ENCODE data around the gene ATAD2B.

The ATAD2B gene

DNA sequence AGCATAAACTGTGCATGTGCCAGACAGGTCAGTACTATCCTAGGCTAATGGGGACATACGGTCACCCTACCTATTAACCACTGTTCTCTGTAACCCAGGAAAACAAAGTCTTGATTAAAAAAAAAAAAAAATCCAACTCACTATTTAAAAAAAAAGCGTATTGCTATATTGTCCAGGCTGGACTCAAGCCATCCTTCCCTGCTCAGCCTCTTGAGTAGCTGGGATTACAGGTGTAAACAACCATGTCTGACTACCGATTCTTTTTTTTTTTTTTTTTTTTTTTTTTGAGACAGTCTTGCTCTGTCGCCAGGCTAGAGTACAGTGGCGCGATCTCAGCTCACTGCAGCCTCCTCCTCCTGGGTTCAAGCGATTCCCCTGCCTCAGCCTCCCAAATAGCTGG lies 11.6 kb downstream of the ATAD2B start:
- no peak for ATAC-seq
- TF ChIP-seq ARNTL (CRISPR knock-in tag; IDR thresholded peaks at IDR 0.05; ENCODE audit: borderline replicate concordance, low read depth) = no peak
- no peak for TF ChIP-seq ZC3H10 (CRISPR knock-in tag; IDR thresholded peaks at IDR 0.05)
- TF ChIP-seq, protein P1, sequence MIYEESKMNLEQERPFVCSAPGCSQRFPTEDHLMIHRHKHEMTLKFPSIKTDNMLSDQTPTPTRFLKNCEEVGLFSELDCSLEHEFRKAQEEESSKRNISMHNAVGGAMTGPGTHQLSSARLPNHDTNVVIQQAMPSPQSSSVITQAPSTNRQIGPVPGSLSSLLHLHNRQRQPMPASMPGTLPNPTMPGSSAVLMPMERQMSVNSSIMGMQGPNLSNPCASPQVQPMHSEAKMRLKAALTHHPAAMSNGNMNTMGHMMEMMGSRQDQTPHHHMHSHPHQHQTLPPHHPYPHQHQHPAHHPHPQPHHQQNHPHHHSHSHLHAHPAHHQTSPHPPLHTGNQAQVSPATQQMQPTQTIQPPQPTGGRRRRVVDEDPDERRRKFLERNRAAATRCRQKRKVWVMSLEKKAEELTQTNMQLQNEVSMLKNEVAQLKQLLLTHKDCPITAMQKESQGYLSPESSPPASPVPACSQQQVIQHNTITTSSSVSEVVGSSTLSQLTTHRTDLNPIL (CRISPR knock-in tag; IDR thresholded peaks at IDR 0.05; ENCODE audit: low read depth) = no peak
- TF ChIP-seq ZFP3 (CRISPR knock-in tag; IDR thresholded peaks at IDR 0.05) = no peak
- TF ChIP-seq BACH2 (CRISPR knock-in tag; IDR thresholded peaks at IDR 0.05; ENCODE audit: borderline replicate concordance) = no peak

DNA sequence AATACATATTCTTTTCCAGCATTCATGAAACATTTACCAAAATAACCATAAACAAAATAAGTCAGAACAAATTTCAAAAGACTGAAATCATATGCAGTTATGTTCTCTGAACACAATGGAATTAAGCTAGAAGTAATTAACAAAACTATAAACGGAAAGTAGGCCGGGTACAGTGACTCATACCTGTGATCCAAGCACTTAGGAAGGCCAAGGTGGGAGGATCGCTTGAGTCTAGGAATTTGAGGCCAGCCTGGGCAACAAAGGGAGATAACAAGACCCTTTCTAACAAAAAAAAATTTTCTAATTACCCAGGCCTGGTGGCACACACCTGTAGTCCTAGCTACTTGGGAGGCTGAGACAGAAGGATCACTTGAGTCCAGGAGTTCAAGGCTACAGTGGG lies 14.9 kb downstream of the ATAD2B start:
- ATAC-seq = no peak
- no peak for TF ChIP-seq ZC3H10 (CRISPR knock-in tag; IDR thresholded peaks at IDR 0.05)
- TF ChIP-seq ZNF565 (CRISPR knock-in tag; conservative IDR thresholded peaks at IDR 0.05; ENCODE audit: low read depth) = no peak
- TF ChIP-seq PPARA (CRISPR knock-in tag; IDR thresholded peaks at IDR 0.05; ENCODE audit: borderline replicate concordance) = no peak
- TF ChIP-seq SNAI2 (CRISPR knock-in tag; IDR thresholded peaks at IDR 0.05) = no peak
- TF ChIP-seq CSDC2 (CRISPR knock-in tag; IDR thresholded peaks at IDR 0.05) = no peak
- TF ChIP-seq, protein P2, sequence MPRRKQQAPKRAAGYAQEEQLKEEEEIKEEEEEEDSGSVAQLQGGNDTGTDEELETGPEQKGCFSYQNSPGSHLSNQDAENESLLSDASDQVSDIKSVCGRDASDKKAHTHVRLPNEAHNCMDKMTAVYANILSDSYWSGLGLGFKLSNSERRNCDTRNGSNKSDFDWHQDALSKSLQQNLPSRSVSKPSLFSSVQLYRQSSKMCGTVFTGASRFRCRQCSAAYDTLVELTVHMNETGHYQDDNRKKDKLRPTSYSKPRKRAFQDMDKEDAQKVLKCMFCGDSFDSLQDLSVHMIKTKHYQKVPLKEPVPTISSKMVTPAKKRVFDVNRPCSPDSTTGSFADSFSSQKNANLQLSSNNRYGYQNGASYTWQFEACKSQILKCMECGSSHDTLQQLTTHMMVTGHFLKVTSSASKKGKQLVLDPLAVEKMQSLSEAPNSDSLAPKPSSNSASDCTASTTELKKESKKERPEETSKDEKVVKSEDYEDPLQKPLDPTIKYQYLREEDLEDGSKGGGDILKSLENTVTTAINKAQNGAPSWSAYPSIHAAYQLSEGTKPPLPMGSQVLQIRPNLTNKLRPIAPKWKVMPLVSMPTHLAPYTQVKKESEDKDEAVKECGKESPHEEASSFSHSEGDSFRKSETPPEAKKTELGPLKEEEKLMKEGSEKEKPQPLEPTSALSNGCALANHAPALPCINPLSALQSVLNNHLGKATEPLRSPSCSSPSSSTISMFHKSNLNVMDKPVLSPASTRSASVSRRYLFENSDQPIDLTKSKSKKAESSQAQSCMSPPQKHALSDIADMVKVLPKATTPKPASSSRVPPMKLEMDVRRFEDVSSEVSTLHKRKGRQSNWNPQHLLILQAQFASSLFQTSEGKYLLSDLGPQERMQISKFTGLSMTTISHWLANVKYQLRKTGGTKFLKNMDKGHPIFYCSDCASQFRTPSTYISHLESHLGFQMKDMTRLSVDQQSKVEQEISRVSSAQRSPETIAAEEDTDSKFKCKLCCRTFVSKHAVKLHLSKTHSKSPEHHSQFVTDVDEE (CRISPR knock-in tag; IDR thresholded peaks at IDR 0.05) = no peak
- TF ChIP-seq ARNTL (CRISPR knock-in tag; IDR thresholded peaks at IDR 0.05; ENCODE audit: borderline replicate concordance, low read depth) = no peak
- no peak for TF ChIP-seq ESRRG (CRISPR knock-in tag; IDR thresholded peaks at IDR 0.05)
- TF ChIP-seq TCF4 (CRISPR knock-in tag; IDR thresholded peaks at IDR 0.05; ENCODE audit: borderline replicate concordance) = no peak
- no peak for TF ChIP-seq ZNF8 (CRISPR knock-in tag; IDR thresholded peaks at IDR 0.05)
- TF ChIP-seq POU6F1 (CRISPR knock-in tag; IDR thresholded peaks at IDR 0.05; ENCODE audit: borderline replicate concordance, low read depth) = no peak
- TF ChIP-seq BACH2 (CRISPR knock-in tag; IDR thresholded peaks at IDR 0.05; ENCODE audit: borderline replicate concordance) = no peak
- TF ChIP-seq ISL1 (CRISPR knock-in tag; IDR thresholded peaks at IDR 0.05) = no peak
- no peak for TF ChIP-seq OSR1 (CRISPR knock-in tag; IDR thresholded peaks at IDR 0.05)
- no peak for TF ChIP-seq CSRNP3 (CRISPR knock-in tag; IDR thresholded peaks at IDR 0.05)
- no peak for TF ChIP-seq TOX (CRISPR knock-in tag; IDR thresholded peaks at IDR 0.05; ENCODE audit: borderline replicate concordance)
- TF ChIP-seq RARB (CRISPR knock-in tag; IDR thresholded peaks at IDR 0.05) = no peak

GRCh38 chr2:23905155-23905554 lies 21.8 kb downstream of the ATAD2B start:
- TF ChIP-seq ZC3H10 (CRISPR knock-in tag; IDR thresholded peaks at IDR 0.05) (no peak), GLIS3 (CRISPR knock-in tag; IDR thresholded peaks at IDR 0.05) (no peak), RARB (CRISPR knock-in tag; IDR thresholded peaks at IDR 0.05) (no peak), ZNF8 (CRISPR knock-in tag; IDR thresholded peaks at IDR 0.05) (no peak), BACH2 (CRISPR knock-in tag; IDR thresholded peaks at IDR 0.05; ENCODE audit: borderline replicate concordance) (no peak), ISL1 (CRISPR knock-in tag; IDR thresholded peaks at IDR 0.05) (no peak), ZFP30 (CRISPR knock-in tag; IDR thresholded peaks at IDR 0.05) (no peak), ESRRG (CRISPR knock-in tag; IDR thresholded peaks at IDR 0.05) (no peak), ARNTL (CRISPR knock-in tag; IDR thresholded peaks at IDR 0.05; ENCODE audit: borderline replicate concordance, low read depth) (no peak), CSDC2 (CRISPR knock-in tag; IDR thresholded peaks at IDR 0.05) (no peak), SNAI2 (CRISPR knock-in tag; IDR thresholded peaks at IDR 0.05) (no peak)
- TF ChIP-seq, protein P1 (CRISPR knock-in tag; IDR thresholded peaks at IDR 0.05; ENCODE audit: low read depth) = no peak
- TF ChIP-seq, protein P2 (CRISPR knock-in tag; IDR thresholded peaks at IDR 0.05) = no peak
- ATAC-seq = peak; percentile 34
